ENCODE measurements around the gene PRPF39. TPM values are rescaled to one million over a fixed set of nuclear protein-coding genes. Genes with fewer than 3 reads are reported as not detected.

PRPF39 gene
- total RNA-seq, 1 donor from 2014 or later, result 46.7 TPM

GRCh38 chr14:45145214-45145613 lies 61.3 kb downstream of the PRPF39 start:
- H3K4me1 Mint-ChIP-seq (ENCODE audit: low read depth, unreplicated experiment), result no peaks in the 10 kb centered on the region
- TF ChIP-seq CTCF (IDR thresholded peaks at IDR 0.05; ENCODE audit: partially characterized antibody, unreplicated experiment), result no peak
- peaks cover 2% of the 10 kb centered on the region for H3K27me3 Mint-ChIP-seq (ENCODE audit: unreplicated experiment)
- H3K36me3 Mint-ChIP-seq (ENCODE audit: unreplicated experiment), result no peaks in the 10 kb centered on the region
- no peak for DNase-seq
- H3K27ac Mint-ChIP-seq (ENCODE audit: unreplicated experiment), result no peak overlapping the region
- no peak overlapping the region for H3K4me3 Mint-ChIP-seq (ENCODE audit: unreplicated experiment)
- H3K9me3 Mint-ChIP-seq (ENCODE audit: unreplicated experiment), result peaks cover 2% of the 10 kb centered on the region

GRCh38 chr14:45149602-45150001 lies 65.7 kb downstream of the PRPF39 start:
- H3K4me1 Mint-ChIP-seq (ENCODE audit: low read depth, unreplicated experiment), result no peaks in the 10 kb centered on the region
- H3K27me3 Mint-ChIP-seq (ENCODE audit: unreplicated experiment), result peaks cover 2% of the 10 kb centered on the region

GRCh38 chr14:45150386-45150890 lies 66.5 kb downstream of the PRPF39 start:
- Mint-ChIP-seq H3K9me3 (ENCODE audit: unreplicated experiment) (peaks cover 2% of the 10 kb centered on the region), H3K27ac (ENCODE audit: unreplicated experiment) (no peak overlapping the region), H3K4me1 (ENCODE audit: low read depth, unreplicated experiment) (no peaks in the 10 kb centered on the region), H3K4me3 (ENCODE audit: unreplicated experiment) (no peak overlapping the region), H3K36me3 (ENCODE audit: unreplicated experiment) (no peaks in the 10 kb centered on the region), H3K27me3 (ENCODE audit: unreplicated experiment) (peaks cover 2% of the 10 kb centered on the region)
- no peak for DNase-seq
- TF ChIP-seq CTCF (IDR thresholded peaks at IDR 0.05; ENCODE audit: partially characterized antibody, unreplicated experiment), result no peak

More at GRCh38 chr14:45149602-45150001, 65.7 kb downstream of the PRPF39 start:
- Mint-ChIP-seq H3K27ac (ENCODE audit: unreplicated experiment) (no peak overlapping the region), H3K4me3 (ENCODE audit: unreplicated experiment) (no peak overlapping the region), H3K36me3 (ENCODE audit: unreplicated experiment) (no peaks in the 10 kb centered on the region), H3K9me3 (ENCODE audit: unreplicated experiment) (peaks cover 2% of the 10 kb centered on the region)
- no peak for DNase-seq
- no peak for TF ChIP-seq CTCF (IDR thresholded peaks at IDR 0.05; ENCODE audit: partially characterized antibody, unreplicated experiment)

- DNase-seq, result no peak
- Mint-ChIP-seq H3K9me3 (ENCODE audit: unreplicated experiment) (no peaks in the 10 kb centered on the region), H3K27me3 (ENCODE audit: unreplicated experiment) (no peaks in the 10 kb centered on the region), H3K36me3 (ENCODE audit: unreplicated experiment) (no peaks in the 10 kb centered on the region), H3K4me3 (ENCODE audit: unreplicated experiment) (no peak overlapping the region), H3K4me1 (ENCODE audit: low read depth, unreplicated experiment) (no peaks in the 10 kb centered on the region), H3K27ac (ENCODE audit: unreplicated experiment) (no peak overlapping the region)
- TF ChIP-seq CTCF (IDR thresholded peaks at IDR 0.05; ENCODE audit: partially characterized antibody, unreplicated experiment), result no peak
Observed at GRCh38 chr14:45156067-45156466, 72.2 kb downstream of the PRPF39 start.

Other genes with a start within 250 kb of the PRPF39 start
- 25.4 TPM for gene KLHL28, start 122.2 kb upstream of the PRPF39 start, total RNA-seq (ENCODE audit: unreplicated experiment)
- 16.7 TPM for gene TOGARAM1, start 121.9 kb upstream of the PRPF39 start, total RNA-seq (ENCODE audit: unreplicated experiment)
- gene FKBP3, start 50.4 kb downstream of the PRPF39 start, total RNA-seq (ENCODE audit: unreplicated experiment), result 95.1 TPM
- 9.6 TPM for gene FANCM, start 51.8 kb downstream of the PRPF39 start, total RNA-seq (ENCODE audit: unreplicated experiment)
- gene MIS18BP1, start 169.1 kb downstream of the PRPF39 start, total RNA-seq (ENCODE audit: unreplicated experiment), result 15.2 TPM

All from glutamatergic neuron (in vitro differentiated cells).